Measurements from ENCODE around the gene EML1. TPM values are rescaled to one million over a fixed set of nuclear protein-coding genes. Genes with fewer than 3 reads are reported as not detected.
A peak's percentile ranks its signal among the peaks of the same experiment; 100 is the strongest.

Gene EML1
- total and polyA plus RNA-seq, 2 of the 13 experiments (the other 11 are each of a cell fraction or from before 2014, with no cell fraction given), result 0.59 to 1.7 TPM

DNA sequence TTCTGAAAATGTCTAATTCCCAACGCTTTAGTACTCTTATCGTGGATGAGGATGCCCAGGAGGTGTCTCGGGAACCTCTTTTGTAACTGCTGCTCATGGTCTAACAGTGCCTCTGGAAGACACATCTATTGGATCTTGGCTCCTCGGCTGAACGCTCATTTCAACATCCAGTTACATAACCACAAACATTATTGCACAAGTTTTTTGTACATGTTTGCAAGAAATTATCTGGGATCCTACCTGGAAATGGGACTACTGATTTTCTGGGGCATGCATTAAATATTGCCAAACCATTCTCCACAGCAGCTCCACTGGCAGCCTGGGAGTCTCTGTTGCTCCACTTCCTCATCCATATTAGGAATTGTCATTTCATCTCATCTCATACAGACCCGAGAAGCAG lies 154.5 kb downstream of the EML1 start:
- Histone ChIP-seq H3K79me2 (ENCODE audit: insufficient read depth, low read length) (no peaks in the 10 kb centered on the region), H4K20me1 (ENCODE audit: insufficient read depth, low read length) (no peaks in the 10 kb centered on the region), H3K36me3 (replicated peaks in 1 of 2; ENCODE audit: control insufficient read depth in 1 of 2, insufficient read depth in 2 of 2, low read length in 2 of 2) (no peaks in the 10 kb centered on the region), H3K4me1 (ENCODE audit: insufficient read depth, low read length) (peaks cover 71% of the 10 kb centered on the region), H2AFZ (ENCODE audit: low read length) (no peak overlapping the region), H3K9me3 (ENCODE audit: low read length) (no peaks in the 10 kb centered on the region), H3K4me3 (replicated peaks in 1 of 3; ENCODE audit: insufficient read depth in 1 of 3, low read depth in 2 of 3, low read length in 3 of 3) (no peak overlapping the region), H3K27ac (ENCODE audit: extremely low read length, insufficient read depth, low read length) (no peak overlapping the region), H3K4me2 (ENCODE audit: low read depth, low read length) (no peak overlapping the region), H3K27me3 (ENCODE audit: control insufficient read depth in 1 of 2, insufficient read depth in 2 of 2, low read length in 2 of 2) (peaks cover 1 to 6% of the 10 kb centered on the region in 2 experiments; a peak in 1 of 5 replicates), H3K9ac (ENCODE audit: insufficient read depth, low read depth, low read length) (no peak overlapping the region)
- no peak for FAIRE-seq
- no TSS peak for BruUV-seq (replicated peaks)
- in situ Hi-C loops (cut with HindIII; ENCODE audit: extremely low pct_ligation_motif_present, low pct_unique_long_range_greater_than_20kb), result no loop called here
- ChIA-PET POLR2A (no interaction called here), CTCF (ENCODE audit: low intra/inter-chr PET ratio, low total read pairs) (no interaction called here)
- intact Hi-C loops (cut with micrococcal nuclease; ENCODE audit: unreplicated experiment), result no loop called here
- TF ChIP-seq CEBPG (CRISPR knock-in tag; IDR thresholded peaks at IDR 0.05), result peak; percentile 86
- TF ChIP-seq, protein P1, sequence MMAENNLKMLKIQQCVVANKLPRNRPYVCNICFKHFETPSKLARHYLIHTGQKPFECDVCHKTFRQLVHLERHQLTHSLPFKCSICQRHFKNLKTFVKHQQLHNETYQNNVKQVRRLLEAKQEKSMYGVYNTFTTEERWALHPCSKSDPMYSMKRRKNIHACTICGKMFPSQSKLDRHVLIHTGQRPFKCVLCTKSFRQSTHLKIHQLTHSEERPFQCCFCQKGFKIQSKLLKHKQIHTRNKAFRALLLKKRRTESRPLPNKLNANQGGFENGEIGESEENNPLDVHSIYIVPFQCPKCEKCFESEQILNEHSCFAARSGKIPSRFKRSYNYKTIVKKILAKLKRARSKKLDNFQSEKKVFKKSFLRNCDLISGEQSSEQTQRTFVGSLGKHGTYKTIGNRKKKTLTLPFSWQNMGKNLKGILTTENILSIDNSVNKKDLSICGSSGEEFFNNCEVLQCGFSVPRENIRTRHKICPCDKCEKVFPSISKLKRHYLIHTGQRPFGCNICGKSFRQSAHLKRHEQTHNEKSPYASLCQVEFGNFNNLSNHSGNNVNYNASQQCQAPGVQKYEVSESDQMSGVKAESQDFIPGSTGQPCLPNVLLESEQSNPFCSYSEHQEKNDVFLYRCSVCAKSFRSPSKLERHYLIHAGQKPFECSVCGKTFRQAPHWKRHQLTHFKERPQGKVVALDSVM (CRISPR knock-in tag; IDR thresholded peaks at IDR 0.05), result no peak
- TF ChIP-seq, protein P2, sequence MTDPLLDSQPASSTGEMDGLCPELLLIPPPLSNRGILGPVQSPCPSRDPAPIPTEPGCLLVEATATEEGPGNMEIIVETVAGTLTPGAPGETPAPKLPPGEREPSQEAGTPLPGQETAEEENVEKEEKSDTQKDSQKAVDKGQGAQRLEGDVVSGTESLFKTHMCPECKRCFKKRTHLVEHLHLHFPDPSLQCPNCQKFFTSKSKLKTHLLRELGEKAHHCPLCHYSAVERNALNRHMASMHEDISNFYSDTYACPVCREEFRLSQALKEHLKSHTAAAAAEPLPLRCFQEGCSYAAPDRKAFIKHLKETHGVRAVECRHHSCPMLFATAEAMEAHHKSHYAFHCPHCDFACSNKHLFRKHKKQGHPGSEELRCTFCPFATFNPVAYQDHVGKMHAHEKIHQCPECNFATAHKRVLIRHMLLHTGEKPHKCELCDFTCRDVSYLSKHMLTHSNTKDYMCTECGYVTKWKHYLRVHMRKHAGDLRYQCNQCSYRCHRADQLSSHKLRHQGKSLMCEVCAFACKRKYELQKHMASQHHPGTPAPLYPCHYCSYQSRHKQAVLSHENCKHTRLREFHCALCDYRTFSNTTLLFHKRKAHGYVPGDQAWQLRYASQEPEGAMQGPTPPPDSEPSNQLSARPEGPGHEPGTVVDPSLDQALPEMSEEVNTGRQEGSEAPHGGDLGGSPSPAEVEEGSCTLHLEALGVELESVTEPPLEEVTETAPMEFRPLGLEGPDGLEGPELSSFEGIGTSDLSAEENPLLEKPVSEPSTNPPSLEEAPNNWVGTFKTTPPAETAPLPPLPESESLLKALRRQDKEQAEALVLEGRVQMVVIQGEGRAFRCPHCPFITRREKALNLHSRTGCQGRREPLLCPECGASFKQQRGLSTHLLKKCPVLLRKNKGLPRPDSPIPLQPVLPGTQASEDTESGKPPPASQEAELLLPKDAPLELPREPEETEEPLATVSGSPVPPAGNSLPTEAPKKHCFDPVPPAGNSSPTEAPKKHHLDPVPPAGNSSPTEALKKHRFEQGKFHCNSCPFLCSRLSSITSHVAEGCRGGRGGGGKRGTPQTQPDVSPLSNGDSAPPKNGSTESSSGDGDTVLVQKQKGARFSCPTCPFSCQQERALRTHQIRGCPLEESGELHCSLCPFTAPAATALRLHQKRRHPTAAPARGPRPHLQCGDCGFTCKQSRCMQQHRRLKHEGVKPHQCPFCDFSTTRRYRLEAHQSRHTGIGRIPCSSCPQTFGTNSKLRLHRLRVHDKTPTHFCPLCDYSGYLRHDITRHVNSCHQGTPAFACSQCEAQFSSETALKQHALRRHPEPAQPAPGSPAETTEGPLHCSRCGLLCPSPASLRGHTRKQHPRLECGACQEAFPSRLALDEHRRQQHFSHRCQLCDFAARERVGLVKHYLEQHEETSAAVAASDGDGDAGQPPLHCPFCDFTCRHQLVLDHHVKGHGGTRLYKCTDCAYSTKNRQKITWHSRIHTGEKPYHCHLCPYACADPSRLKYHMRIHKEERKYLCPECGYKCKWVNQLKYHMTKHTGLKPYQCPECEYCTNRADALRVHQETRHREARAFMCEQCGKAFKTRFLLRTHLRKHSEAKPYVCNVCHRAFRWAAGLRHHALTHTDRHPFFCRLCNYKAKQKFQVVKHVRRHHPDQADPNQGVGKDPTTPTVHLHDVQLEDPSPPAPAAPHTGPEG (CRISPR knock-in tag; IDR thresholded peaks at IDR 0.05), result no peak
- TF ChIP-seq GATAD2A (CRISPR knock-in tag; IDR thresholded peaks at IDR 0.05), result 0 out of 2 replicates have a peak, but pooled peaks have one; percentile 28
- TF ChIP-seq, protein P3, sequence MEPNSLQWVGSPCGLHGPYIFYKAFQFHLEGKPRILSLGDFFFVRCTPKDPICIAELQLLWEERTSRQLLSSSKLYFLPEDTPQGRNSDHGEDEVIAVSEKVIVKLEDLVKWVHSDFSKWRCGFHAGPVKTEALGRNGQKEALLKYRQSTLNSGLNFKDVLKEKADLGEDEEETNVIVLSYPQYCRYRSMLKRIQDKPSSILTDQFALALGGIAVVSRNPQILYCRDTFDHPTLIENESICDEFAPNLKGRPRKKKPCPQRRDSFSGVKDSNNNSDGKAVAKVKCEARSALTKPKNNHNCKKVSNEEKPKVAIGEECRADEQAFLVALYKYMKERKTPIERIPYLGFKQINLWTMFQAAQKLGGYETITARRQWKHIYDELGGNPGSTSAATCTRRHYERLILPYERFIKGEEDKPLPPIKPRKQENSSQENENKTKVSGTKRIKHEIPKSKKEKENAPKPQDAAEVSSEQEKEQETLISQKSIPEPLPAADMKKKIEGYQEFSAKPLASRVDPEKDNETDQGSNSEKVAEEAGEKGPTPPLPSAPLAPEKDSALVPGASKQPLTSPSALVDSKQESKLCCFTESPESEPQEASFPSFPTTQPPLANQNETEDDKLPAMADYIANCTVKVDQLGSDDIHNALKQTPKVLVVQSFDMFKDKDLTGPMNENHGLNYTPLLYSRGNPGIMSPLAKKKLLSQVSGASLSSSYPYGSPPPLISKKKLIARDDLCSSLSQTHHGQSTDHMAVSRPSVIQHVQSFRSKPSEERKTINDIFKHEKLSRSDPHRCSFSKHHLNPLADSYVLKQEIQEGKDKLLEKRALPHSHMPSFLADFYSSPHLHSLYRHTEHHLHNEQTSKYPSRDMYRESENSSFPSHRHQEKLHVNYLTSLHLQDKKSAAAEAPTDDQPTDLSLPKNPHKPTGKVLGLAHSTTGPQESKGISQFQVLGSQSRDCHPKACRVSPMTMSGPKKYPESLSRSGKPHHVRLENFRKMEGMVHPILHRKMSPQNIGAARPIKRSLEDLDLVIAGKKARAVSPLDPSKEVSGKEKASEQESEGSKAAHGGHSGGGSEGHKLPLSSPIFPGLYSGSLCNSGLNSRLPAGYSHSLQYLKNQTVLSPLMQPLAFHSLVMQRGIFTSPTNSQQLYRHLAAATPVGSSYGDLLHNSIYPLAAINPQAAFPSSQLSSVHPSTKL (CRISPR knock-in tag; IDR thresholded peaks at IDR 0.05), result peak; percentile 55; the same call in 1 of the 2 replicates
- peak; percentile 90 for TF ChIP-seq CEBPB (IDR thresholded peaks at IDR 0.05; ENCODE audit: borderline replicate concordance, low read depth, low read length)
- 2% methylated on average over 6 of the region's 6 CpGs for WGBS (ENCODE audit: low lambda C conversion rate)
- DNase-seq (ENCODE audit: low spot score), result peak; percentile 15
- no peak for ATAC-seq
